ENCODE measurements around the gene TKT.

Gene TKT

DNA sequence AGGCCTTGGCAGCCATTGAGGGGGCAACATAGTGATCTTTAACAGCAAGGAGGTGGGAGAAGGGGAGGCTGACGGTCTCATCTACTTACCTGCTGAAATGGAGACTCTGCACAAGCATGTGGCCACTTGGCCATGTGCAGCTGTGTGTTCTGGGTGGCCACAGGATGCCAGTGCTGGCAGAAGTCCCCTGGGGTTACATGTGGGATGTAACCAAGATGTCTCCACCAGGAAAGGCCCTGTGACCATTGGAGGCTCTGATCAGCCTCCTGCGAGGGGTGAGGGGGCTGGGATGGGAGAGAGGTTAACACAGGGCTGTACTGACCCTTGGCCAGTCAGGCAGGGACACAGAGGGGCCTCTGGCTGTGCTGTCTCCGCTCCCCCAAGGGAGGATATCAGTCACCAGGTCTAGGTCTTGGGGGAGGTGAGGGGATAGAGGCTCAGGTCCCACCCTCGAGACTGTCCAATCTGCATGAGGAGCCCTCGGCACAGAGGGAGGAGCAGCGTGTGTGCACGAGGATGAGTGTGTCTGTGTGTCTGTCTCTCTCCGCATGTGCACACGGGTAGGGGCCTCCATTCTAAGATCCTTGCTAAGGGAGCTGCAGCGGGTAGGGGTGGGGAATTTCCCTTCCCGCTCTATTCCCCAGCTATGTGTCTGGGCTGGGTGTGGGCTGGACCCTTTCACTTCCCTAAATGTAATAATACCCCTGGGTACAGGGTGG is 75.4 kb downstream of the TKT start:
- no peak for DNase-seq (ENCODE audit: low read depth)

GRCh38 chr3:53179580-53179979 is 76.2 kb downstream of the TKT start:
- no peak for DNase-seq (ENCODE audit: low read depth)

- DNase-seq (ENCODE audit: low read depth): no peak
Measured at GRCh38 chr3:53178246-53178645, 77.6 kb downstream of the TKT start.

DNA sequence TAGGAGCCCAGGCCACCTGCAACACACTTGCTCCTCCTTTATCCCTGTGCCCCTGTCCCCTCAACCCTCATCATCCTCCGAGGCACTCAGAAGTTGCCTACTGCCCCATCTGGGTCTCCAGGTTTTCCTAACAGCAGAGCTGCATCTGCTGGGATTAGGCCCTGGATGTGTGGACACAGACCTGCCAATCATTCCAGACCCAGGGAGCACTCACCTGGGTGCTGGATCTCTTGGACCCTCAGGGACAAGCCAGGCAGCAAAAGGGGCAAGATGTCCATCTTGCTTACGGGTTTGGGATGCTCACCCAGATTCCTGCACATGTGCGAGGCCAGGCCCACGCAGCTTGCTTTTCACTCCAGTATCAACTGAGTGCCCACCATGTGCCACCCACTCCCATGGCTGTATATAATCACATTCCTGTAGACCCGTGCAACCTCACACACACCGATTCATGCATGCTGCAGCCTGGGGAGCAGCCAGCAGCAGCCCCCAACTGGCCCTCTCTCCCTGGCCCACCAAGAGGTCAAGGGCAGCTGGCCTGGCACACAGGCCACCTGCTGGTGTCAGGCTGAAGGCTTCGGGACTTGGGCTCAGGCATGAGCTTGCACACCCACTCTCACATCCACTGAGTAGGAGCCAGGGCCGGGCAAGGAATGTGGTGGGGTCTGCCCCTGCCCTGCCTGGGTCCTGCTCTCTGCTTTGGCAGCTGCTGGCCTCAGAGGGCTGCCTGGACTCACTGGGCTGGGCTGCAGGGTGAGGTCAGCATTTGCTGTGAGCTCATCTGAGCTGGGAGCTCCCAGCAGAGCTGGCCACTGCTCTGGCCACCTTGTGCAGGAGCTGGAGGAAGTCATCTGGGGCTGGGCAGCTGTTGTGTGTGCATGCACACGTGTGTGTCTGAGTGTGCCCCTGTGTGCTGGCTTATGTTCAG is 79.9 kb downstream of the TKT start:
- DNase-seq (ENCODE audit: low read depth): no peak
